K562 (cell line): ENCODE data around the gene IRF6. TPM values are rescaled to one million over a fixed set of nuclear protein-coding genes. Genes with fewer than 3 reads are reported as not detected.

Experiments
- ATAC-seq: fragments of 200-7000 bp; cut with Tn5 transposase; 3 replicates; pipeline ENCODE4 v1.9.1; 2020; ENCODE audit warnings: moderate library complexity
- BruUV-seq: library from RNA; stranded (reverse); fragments of 400-500 nt; replicated peaks from 2 replicates; lab custom pipeline; 2021; lab: Mats Ljungman, UMichigan
- CTCF ChIA-PET: fragments of 300-600 bp; formaldehyde crosslinking; extraction: SDS; loops from one replicate; lab custom pipeline; 2021; ENCODE audit warnings: low intra/inter-chr PET ratio; lab: Yijun Ruan, JAX
- POLR2A ChIA-PET: fragments of 300-600, 350-650 bp; sonication (Branson Sonifier 250); formaldehyde crosslinking; extraction: SDS; loops from one replicate; lab custom pipeline; 2021; ENCODE audit warnings: antibody characterized with exemption, inconsistent platforms; lab: Yijun Ruan, JAX
- DNase-seq, 4 experiments: peaks; one replicate each; pipeline versions ENCODE4 v3.0.0 to v3.0.0-alpha.2; 2011 to 2018; ENCODE audit warnings: low spot score in 3 of 4, mixed read lengths in 3 of 4; ENCODE audit errors: extremely low read depth in 1 of 4
- FAIRE-seq: peaks from 2 replicates; lab custom pipeline; 2011; peaks lifted over from hg19 to GRCh38; lab: Jason Lieb, UNC
- H2AFZ ChIP-seq: 2 replicates; pipeline ENCODE4 v1.6.0; 2011; ENCODE audit warnings: low read depth, low read length, control low read depth, inconsistent platforms
- H3K27ac ChIP-seq: fragments of 200-600 bp; 3 replicates; pipeline ENCODE4 v1.8.0; 2011; ENCODE audit warnings: low read depth, mild to moderate bottlenecking, control low read depth, inconsistent platforms, low read length, moderate library complexity, mixed read lengths; ENCODE audit errors: extremely low read depth
- H3K27me3 ChIP-seq, 2 experiments: fragments of 300-600 bp in 1 of 2; 2 replicates in 1 of 2; 3 replicates in 1 of 2; pipeline versions ENCODE4 v1.6.0 to v1.8.0; 2011; ENCODE audit warnings: inconsistent platforms in 2 of 2, low read length in 2 of 2, mild to moderate bottlenecking in 1 of 2, mixed read lengths in 1 of 2, moderate library complexity in 1 of 2; ENCODE audit not compliant: control insufficient read depth in 2 of 2, insufficient read depth in 2 of 2
- H3K36me3 ChIP-seq: fragments of 300-600 bp; 3 replicates; pipeline ENCODE4 v1.8.0; 2011; ENCODE audit warnings: mild to moderate bottlenecking, low read length, inconsistent platforms; ENCODE audit not compliant: control insufficient read depth, insufficient read depth
- H3K4me1 ChIP-seq, 2 experiments: fragments of 200-600 bp in 1 of 2; replicated peaks in 1 of 2; 2 replicates in 1 of 2; 3 replicates in 1 of 2; pipeline versions ENCODE4 v1.5.1 to v1.8.0; 2011; ENCODE audit warnings: inconsistent platforms in 2 of 2, low read length in 2 of 2, mild to moderate bottlenecking in 1 of 2, mixed read lengths in 1 of 2, moderate library complexity in 1 of 2; ENCODE audit not compliant: control insufficient read depth in 2 of 2, insufficient read depth in 2 of 2
- H3K4me2 ChIP-seq: 2 replicates; pipeline ENCODE4 v1.6.1; 2011; ENCODE audit warnings: low read length, control low read depth, inconsistent platforms, mixed read lengths; ENCODE audit not compliant: insufficient read depth
- H3K4me3 ChIP-seq: fragments of 200-600 bp; sonication (generic), shearing (Covaris generic); 2 replicates; pipeline ENCODE4 v1.5.1; 2016; ENCODE audit warnings: control low read depth, inconsistent platforms
- H3K79me2 ChIP-seq: fragments of 200-600 bp; 3 replicates; pipeline ENCODE4 v1.8.0; 2011; ENCODE audit warnings: low read length, inconsistent platforms; ENCODE audit not compliant: control insufficient read depth, insufficient read depth
- H3K9ac ChIP-seq, 2 experiments: 2 replicates each; pipeline versions ENCODE4 v1.6.0 to v1.6.1; 2011; ENCODE audit warnings: low read depth in 2 of 2, low read length in 2 of 2, control low read depth in 1 of 2, inconsistent platforms in 1 of 2, mild to moderate bottlenecking in 1 of 2, mixed read lengths in 1 of 2; ENCODE audit not compliant: insufficient read depth in 1 of 2
- H3K9me1 ChIP-seq: one replicate; pipeline ENCODE4 v1.6.0; 2011; ENCODE audit warnings: inconsistent platforms, mild to moderate bottlenecking, low read length, moderate library complexity; ENCODE audit not compliant: control insufficient read depth, insufficient read depth
- H3K9me3 ChIP-seq: replicated peaks from 2 replicates; pipeline ENCODE4 v1.5.1; 2011; ENCODE audit warnings: low read depth, low read length, inconsistent platforms; ENCODE audit not compliant: control insufficient read depth, insufficient read depth
- H4K20me1 ChIP-seq: replicated peaks from 2 replicates; pipeline ENCODE4 v1.6.1; 2011; ENCODE audit warnings: low read length, inconsistent platforms, mixed read lengths; ENCODE audit not compliant: control insufficient read depth, insufficient read depth
- ARID2 ChIP-seq: fragments of 450-650 bp; IDR thresholded peaks from 2 replicates; pipeline ENCODE4 v1.6.1; 2017; ENCODE audit warnings: antibody characterized with exemption, mild to moderate bottlenecking
- ATF7 ChIP-seq: fragments of 450-650 bp; IDR thresholded peaks from 2 replicates; pipeline ENCODE4 v1.7.1; 2014; ENCODE audit warnings: mild to moderate bottlenecking, moderate library complexity
- CBFB ChIP-seq: sonication (generic); formaldehyde crosslinking; IDR thresholded peaks from 2 replicates; pipeline ENCODE4 v1.4.0; 2020; ENCODE audit warnings: mild to moderate bottlenecking, missing genetic modification reagents
- CBX2 ChIP-seq: fragments of 200-600 bp; sonication (generic); IDR thresholded peaks from one replicate; pipeline ENCODE4 v1.6.1; 2012; ENCODE audit warnings: mild to moderate bottlenecking, low read length, inconsistent platforms; ENCODE audit not compliant: insufficient read depth, poor library complexity, severe bottlenecking
- JUNB ChIP-seq: fragments of 450-650 bp; formaldehyde crosslinking; conservative IDR thresholded peaks from 2 replicates; pipeline ENCODE4 v1.4.0; 2020; ENCODE audit warnings: mild to moderate bottlenecking
- SP2 ChIP-seq: IDR thresholded peaks from 2 replicates; pipeline ENCODE4 v1.6.1; 2011; ENCODE audit warnings: mild to moderate bottlenecking, low read depth, low read length, moderate library complexity; ENCODE audit not compliant: poor library complexity, severe bottlenecking; ENCODE audit errors: extremely low read depth
- ZNF384 ChIP-seq: IDR thresholded peaks from 2 replicates; pipeline ENCODE4 v1.6.1; 2012; ENCODE audit warnings: low read depth, low read length, improper control_type of control experiment
- ZNF41 ChIP-seq: fragments of 250-450 bp; sonication (Bioruptor Pico); conservative IDR thresholded peaks from 2 replicates; pipeline ENCODE4 v1.4.0; 2020; ENCODE audit warnings: mild to moderate bottlenecking
- ZNF507 ChIP-seq: conservative IDR thresholded peaks from 2 replicates; pipeline ENCODE4 v1.6.1; 2017; ENCODE audit warnings: missing genetic modification characterization, missing compliant biosample characterization
- in situ Hi-C: fragments of 300-500 bp; cut with MboI; formaldehyde crosslinking; loops from 4 replicates; pipeline ENCODE4 v1.15.0; 2018; ENCODE audit warnings: inconsistent platforms, mixed read lengths
- intact Hi-C: fragments of 100-400 bp; cut with micrococcal nuclease; formaldehyde crosslinking; loops from 2 replicates; pipeline ENCODE4 v1.14.2; 2022
- polyA plus RNA-seq, 8 experiments: library from polyadenylated mRNA; depleted of rRNA in 4 of 8; stranded (reverse) in 5 of 8; unstranded in 3 of 8; fragments of >200 nt; fragmentation: Nextera tagmentation in 2 of 8; fragmentation: Illumina TruSeq in 1 of 8; extraction: Ambion mirVana in 2 of 8; extraction: Trizol in 1 of 8; gene quantifications; 2 replicates each; pipeline versions ENCODE4 v1.2.1 to v1.2.3, GENCODE V29; 2011 to 2014; ENCODE audit warnings: inconsistent platforms in 1 of 8, missing spikeins in 1 of 8
- total RNA-seq, 7 experiments: library from RNA; depleted of rRNA in 6 of 7; stranded (reverse); fragments of >200 nt in 6 of 7; fragmentation: Illumina TruSeq in 2 of 7; extraction: Trizol in 2 of 7; gene quantifications; 2 replicates each; pipeline versions ENCODE4 v1.2.1 to v1.2.3, GENCODE V29; 2011 to 2021; ENCODE audit warnings: low replicate concordance in 1 of 7

The IRF6 gene
- total and polyA plus RNA-seq, 9 of the 15 experiments (the other 6 are each of a cell fraction or from before 2014, with no cell fraction given): 0.03 to 0.65 (median 0.17) TPM

DNA sequence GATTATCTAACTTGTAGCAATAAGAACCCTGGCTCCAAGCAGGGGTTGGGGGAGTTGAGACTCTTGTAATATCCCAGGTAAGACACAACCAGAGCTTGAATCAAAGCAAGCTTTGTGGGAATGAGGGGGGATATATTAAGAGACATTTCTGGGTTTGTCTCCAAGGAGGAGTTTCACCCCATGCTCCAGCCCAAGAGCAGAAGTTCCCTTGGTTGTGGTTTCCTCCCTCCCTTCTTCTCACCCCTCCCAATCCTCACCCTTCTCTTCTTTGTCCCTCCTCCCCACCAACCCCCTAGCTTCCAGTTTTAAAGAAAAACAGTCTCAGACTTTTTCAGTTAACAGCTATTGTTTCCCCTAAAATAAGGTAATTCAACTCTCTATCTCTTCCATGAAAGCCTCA lies 38.2 kb downstream of the IRF6 start:
- Histone ChIP-seq H3K9ac (no peak overlapping the region), H3K4me2 (no peak overlapping the region), H3K27me3 (peaks cover 8 to 27% of the 10 kb centered on the region in 2 experiments; a peak in 4 of 5 replicates), H3K9me3 (no peaks in the 10 kb centered on the region; the same call in 1 of the 2 replicates), H4K20me1 (no peaks in the 10 kb centered on the region), H3K4me3 (no peak overlapping the region), H3K79me2 (no peaks in the 10 kb centered on the region), H3K9me1 (no peaks in the 10 kb centered on the region), H3K4me1 (no peaks in the 10 kb centered on the region; a peak in 2 of 5 replicates), H3K27ac (no peak overlapping the region), H3K36me3 (no peaks in the 10 kb centered on the region), H2AFZ (no peak overlapping the region)
- in situ Hi-C loops (no loop called here), intact Hi-C loops (no loop called here)
- ChIA-PET POLR2A (interaction anchor here (0.8 kb wide), 1 partner anchor 50 kb away, joined by 3 read pairs; no protein-coding TSS in a partner anchor), CTCF (no interaction called here)
- FAIRE-seq: no peak
- no peak for DNase-seq
- TF ChIP-seq ARID2: no peak
- TF ChIP-seq CBX2: no peak
- TF ChIP-seq ZNF507 (tag): no peak
- ATAC-seq: no peak
- no TSS peak for BruUV-seq

DNA sequence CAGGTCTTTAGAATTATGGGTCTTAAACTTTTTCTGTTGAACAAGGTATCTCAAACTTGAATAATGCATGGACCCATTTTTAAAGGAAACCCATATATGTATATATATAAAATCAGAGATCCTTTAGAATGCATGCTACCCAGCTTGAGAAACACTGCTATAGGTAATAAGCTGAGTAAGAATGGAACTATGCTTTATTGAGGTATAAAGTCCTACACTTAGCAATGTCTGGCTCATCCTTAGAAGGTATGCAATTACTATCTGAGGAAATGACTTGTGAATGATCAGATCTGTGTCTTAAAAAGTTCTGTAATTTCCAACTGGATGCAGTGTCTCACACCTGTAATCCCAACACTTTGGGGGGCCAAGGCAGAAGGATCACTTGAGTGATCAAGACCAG lies 38.8 kb downstream of the IRF6 start:
- Histone ChIP-seq H3K4me3 (no peak overlapping the region), H3K9me3 (no peaks in the 10 kb centered on the region; the same call in 1 of the 2 replicates), H3K4me1 (no peaks in the 10 kb centered on the region; a peak in 2 of 5 replicates), H3K9ac (no peak overlapping the region), H3K9me1 (no peaks in the 10 kb centered on the region), H4K20me1 (no peaks in the 10 kb centered on the region), H3K36me3 (no peaks in the 10 kb centered on the region), H3K79me2 (no peaks in the 10 kb centered on the region), H2AFZ (no peak overlapping the region), H3K4me2 (no peak overlapping the region), H3K27ac (no peak overlapping the region), H3K27me3 (peaks cover 8 to 27% of the 10 kb centered on the region in 2 experiments; a peak in 4 of 5 replicates)
- no TSS peak for BruUV-seq
- in situ Hi-C loops: no loop called here
- FAIRE-seq (no peak), ATAC-seq (no peak), DNase-seq (no peak)
- ChIA-PET POLR2A (interaction anchor here (0.8 to 1.9 kb wide), 2 partner anchors 7 to 50 kb away, joined by 3 to 5 read pairs; no protein-coding TSS in a partner anchor), CTCF (no interaction called here)
- TF ChIP-seq SP2 (no peak), JUNB (CRISPR knock-in tag) (no peak), ZNF384 (no peak), CBFB (CRISPR knock-in tag) (no peak), ATF7 (no peak), ARID2 (no peak), ZNF41 (CRISPR knock-in tag) (no peak)
- intact Hi-C loops: no loop called here
